IMR-90 (cell line): Measurements from ENCODE around the gene PHAX. TPM values are rescaled to one million over a fixed set of nuclear protein-coding genes. Genes with fewer than 3 reads are reported as not detected.
"Not testable (repeated sequence)": the region's sequence is repeated elsewhere in the genome, so short reads cannot be mapped to it uniquely, and the experiment has no call there.

ENCODE experiments used
- ATAC-seq: fragments of 200-7000 bp; cut with Tn5 transposase; 2 replicates; pipeline ENCODE4 v1.9.1; 2020; ENCODE audit warnings: low read depth, mild to moderate bottlenecking, moderate library complexity
- BruUV-seq: library from RNA; stranded (reverse); fragments of 400-500 nt; replicated peaks from 2 replicates; lab custom pipeline; 2021; lab: Mats Ljungman, UMichigan
- CTCF ChIA-PET: fragments of 300-600 bp; formaldehyde crosslinking; extraction: SDS; loops from one replicate; lab custom pipeline; 2021; ENCODE audit warnings: antibody characterized with exemption; lab: Yijun Ruan, JAX
- POLR2A ChIA-PET: fragments of 300-600 bp; sonication (Branson Sonifier 250); formaldehyde crosslinking; loops from one replicate; lab custom pipeline; 2022; ENCODE audit warnings: antibody characterized with exemption; ENCODE audit not compliant: unreplicated experiment; lab: Charles Lee
- DNase-seq: peaks from one replicate; pipeline ENCODE4 v3.0.0; 2013
- H2AFZ ChIP-seq: replicated peaks from 2 replicates; pipeline ENCODE3; 2013; ENCODE audit warnings: low read length, mild to moderate bottlenecking; ENCODE audit not compliant: poor library complexity
- H2AK5ac ChIP-seq: 2 replicates; pipeline ENCODE4 v1.6.1; 2013; ENCODE audit warnings: low read depth, low read length, inconsistent platforms
- H2AK9ac ChIP-seq: replicated peaks from 2 replicates; pipeline ENCODE3; 2013; ENCODE audit warnings: mild to moderate bottlenecking, low read depth, low read length, moderate library complexity; ENCODE audit not compliant: poor library complexity
- H2BK120ac ChIP-seq: 2 replicates; pipeline ENCODE4 v1.6.1; 2013; ENCODE audit warnings: low read depth, low read length, inconsistent platforms
- H2BK15ac ChIP-seq: 3 replicates; pipeline ENCODE4 v1.6.1; 2013; ENCODE audit warnings: low read depth, low read length, inconsistent platforms
- H2BK20ac ChIP-seq: 2 replicates; pipeline ENCODE4 v1.6.1; 2013; ENCODE audit warnings: low read depth, mild to moderate bottlenecking, inconsistent platforms, low read length, moderate library complexity
- H2BK5ac ChIP-seq: 2 replicates; pipeline ENCODE4 v1.6.1; 2013; ENCODE audit warnings: mild to moderate bottlenecking, low read depth, low read length, inconsistent platforms; ENCODE audit not compliant: poor library complexity, severe bottlenecking
- H3K14ac ChIP-seq: replicated peaks from 2 replicates; pipeline ENCODE4 v1.6.1; 2013; ENCODE audit warnings: low read depth, low read length, inconsistent platforms
- H3K18ac ChIP-seq: 2 replicates; pipeline ENCODE4 v1.6.1; 2013; ENCODE audit warnings: low read depth, low read length, control low read depth
- H3K23ac ChIP-seq: 2 replicates; pipeline ENCODE4 v1.6.1; 2013; ENCODE audit warnings: low read depth, low read length, inconsistent platforms
- H3K27ac ChIP-seq: 2 replicates; pipeline ENCODE4 v1.5.1; 2013; ENCODE audit warnings: mild to moderate bottlenecking, control low read depth, low read length; ENCODE audit not compliant: insufficient read depth
- H3K27me3 ChIP-seq: 2 replicates; pipeline ENCODE4 v1.6.1; 2013; ENCODE audit warnings: low read length; ENCODE audit not compliant: control insufficient read depth, insufficient read depth
- H3K36me3 ChIP-seq: 2 replicates; pipeline ENCODE4 v1.6.1; 2013; ENCODE audit warnings: low read length, mixed read lengths; ENCODE audit not compliant: control insufficient read depth, insufficient read depth
- H3K4ac ChIP-seq: 2 replicates; pipeline ENCODE4 v1.6.1; 2013; ENCODE audit warnings: low read depth, low read length, inconsistent platforms
- H3K4me1 ChIP-seq: 2 replicates; pipeline ENCODE4 v1.6.1; 2013; ENCODE audit warnings: low read length, mixed read lengths; ENCODE audit not compliant: control insufficient read depth, insufficient read depth
- H3K4me2 ChIP-seq: 2 replicates; pipeline ENCODE4 v1.6.1; 2013; ENCODE audit warnings: low read depth, mild to moderate bottlenecking, control low read depth, low read length, moderate library complexity
- H3K4me3 ChIP-seq: 2 replicates; pipeline ENCODE4 v1.5.1; 2013; ENCODE audit warnings: low read depth, mild to moderate bottlenecking, control low read depth, low read length, moderate library complexity; ENCODE audit not compliant: insufficient read depth
- H3K56ac ChIP-seq: 2 replicates; pipeline ENCODE4 v1.6.1; 2013; ENCODE audit warnings: low read length, inconsistent platforms; ENCODE audit not compliant: insufficient read depth; ENCODE audit errors: extremely low read depth
- H3K79me1 ChIP-seq, 2 experiments: 2 replicates each; pipeline ENCODE4 v1.6.1; 2013; ENCODE audit warnings: low read length in 2 of 2, inconsistent platforms in 1 of 2, low read depth in 1 of 2
- H3K9ac ChIP-seq: 2 replicates; pipeline ENCODE4 v1.6.1; 2013; ENCODE audit warnings: low read depth, low read length, control low read depth
- H3K9me1 ChIP-seq: 2 replicates; pipeline ENCODE4 v1.6.1; 2013; ENCODE audit warnings: low read length, inconsistent platforms; ENCODE audit not compliant: insufficient read depth
- H3K9me3 ChIP-seq: 2 replicates; pipeline ENCODE4 v1.6.1; 2013; ENCODE audit warnings: low read length; ENCODE audit not compliant: control insufficient read depth, insufficient read depth
- H4K20me1 ChIP-seq: 2 replicates; pipeline ENCODE4 v1.6.1; 2013; ENCODE audit warnings: low read length, inconsistent platforms; ENCODE audit not compliant: insufficient read depth
- H4K5ac ChIP-seq: 2 replicates; pipeline ENCODE4 v1.6.1; 2013; ENCODE audit warnings: mild to moderate bottlenecking, low read depth, low read length, control low read depth
- H4K8ac ChIP-seq, 2 experiments: 2 replicates each; pipeline ENCODE4 v1.6.1; 2013; ENCODE audit warnings: low read depth in 2 of 2, low read length in 2 of 2, control low read depth in 1 of 2, inconsistent platforms in 1 of 2
- H4K91ac ChIP-seq: 2 replicates; pipeline ENCODE4 v1.6.1; 2013; ENCODE audit warnings: low read depth, low read length, inconsistent platforms; ENCODE audit not compliant: insufficient read depth
- WGBS, 2 experiments: methylation state at CpG; one replicate each; pipeline versions ENCODE4 v1.1.5 to v1.1.7; 2013; ENCODE audit warnings: missing lambda C conversion rate in 2 of 2; ENCODE audit not compliant: insufficient read length in 1 of 2; ENCODE audit errors: extremely low coverage in 2 of 2; 5-methylcytosine and 5-hydroxymethylcytosine counted together
- dilution Hi-C: fragments of 300-500 bp; cut with HindIII; formaldehyde crosslinking; loops from one replicate; pipeline ENCODE4 v1.14.3; 2018; ENCODE audit warnings: low sequenced_read_pairs; ENCODE audit not compliant: unreplicated experiment
- in situ Hi-C: fragments of 300-500 bp; cut with MboI; formaldehyde crosslinking; loops from 3 replicates; pipeline ENCODE4 v1.14.3; 2019; ENCODE audit warnings: low sequenced_read_pairs, inconsistent platforms, mixed read lengths
- intact Hi-C: fragments of 100-400 bp; cut with micrococcal nuclease; formaldehyde crosslinking; loops from 2 replicates; pipeline ENCODE4 v1.10.0; 2022
- polyA plus RNA-seq, 3 experiments: library from polyadenylated mRNA; depleted of rRNA; stranded (reverse); fragments of >200 nt; gene quantifications; 2 replicates each; pipeline ENCODE4 v1.2.3, GENCODE V29; 2012; ENCODE audit warnings: low replicate concordance in 1 of 3
- total RNA-seq: library from RNA; depleted of rRNA; stranded (reverse); fragments of >200 nt; gene quantifications from 2 replicates; pipeline ENCODE4 v1.2.3, GENCODE V29; 2012

The PHAX gene
- total and polyA plus RNA-seq, 2 of the 4 experiments (the other 2 are of a cell fraction), result 32.5 to 46.4 TPM

- WGBS, 2 experiments, result 91% methylated on average over 4 of the region's 8 CpGs; no CpG with 5 or more reads in 1 of the 2 experiments
- H3K79me1 ChIP-seq, result peaks cover 13 to 35% of the 10 kb centered on the region in 2 experiments; a peak in 3 of 4 replicates
- H2AFZ ChIP-seq, H3K4ac ChIP-seq, intact Hi-C loops, H2BK120ac ChIP-seq, in situ Hi-C loops, H2BK5ac ChIP-seq, H3K9me3 ChIP-seq, BruUV-seq, H3K18ac ChIP-seq, H3K4me2 ChIP-seq, H3K4me1 ChIP-seq, H3K27ac ChIP-seq, H2AK9ac ChIP-seq, H3K14ac ChIP-seq, H3K27me3 ChIP-seq, H3K9me1 ChIP-seq, POLR2A ChIA-PET, dilution Hi-C loops, H3K23ac ChIP-seq, H2BK15ac ChIP-seq, H3K9ac ChIP-seq, CTCF ChIA-PET, H3K4me3 ChIP-seq, H2AK5ac ChIP-seq, H4K91ac ChIP-seq, H4K5ac ChIP-seq, H3K56ac ChIP-seq, H2BK20ac ChIP-seq, H4K8ac ChIP-seq, DNase-seq, H4K20me1 ChIP-seq, ATAC-seq: not testable (repeated sequence)
- H3K36me3 ChIP-seq, result peaks cover 23% of the 10 kb centered on the region
Measured at GRCh38 chr5:126617603-126618002, 16.9 kb downstream of the PHAX start.
